ENCODE results near the gene ADD1.
"Not testable (repeated sequence)": the region's sequence is repeated elsewhere in the genome, so short reads cannot be mapped to it uniquely, and the experiment has no call there.

ADD1 gene

DNA sequence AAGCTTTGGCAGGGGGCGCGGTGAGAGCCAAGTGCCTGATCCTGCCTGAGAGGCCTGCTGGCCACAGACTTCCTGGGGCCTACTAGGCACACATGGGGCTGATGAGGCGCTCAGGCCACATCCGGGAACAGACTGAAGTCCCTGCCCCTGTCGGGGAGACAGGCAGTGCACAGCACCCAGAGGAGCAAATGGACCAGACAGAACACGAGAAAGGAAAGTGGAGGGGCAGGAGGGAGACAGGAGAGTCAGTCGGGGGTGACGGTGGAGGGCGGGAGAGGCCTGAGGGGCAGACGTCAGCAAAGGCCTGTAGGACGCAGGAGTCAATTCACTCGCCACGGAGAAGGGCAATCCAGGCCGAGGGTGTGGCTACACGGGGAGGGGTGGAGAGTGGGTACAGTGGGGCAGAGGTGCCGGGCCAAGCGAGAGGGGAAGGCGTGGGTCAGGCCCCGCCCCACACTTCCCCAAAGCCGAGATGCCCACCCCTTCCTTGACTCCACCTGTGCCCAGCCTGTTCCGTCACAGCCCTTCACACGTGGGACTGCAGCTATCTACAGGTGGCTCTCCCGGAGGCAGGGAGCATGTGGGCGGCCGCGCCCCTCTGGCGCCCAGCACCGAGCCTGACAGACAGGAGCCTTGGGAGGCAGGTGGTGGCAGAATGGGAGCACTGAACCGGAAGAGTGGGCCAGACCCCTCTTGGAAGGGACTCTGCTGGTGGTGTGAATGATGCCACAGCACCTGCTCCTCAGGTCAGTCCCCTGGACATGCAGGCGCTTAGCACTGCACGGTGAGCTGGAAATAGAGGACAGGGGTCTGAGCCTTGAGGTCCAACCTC is 99.1 kb downstream of the ADD1 start:
- DNase-seq (ENCODE audit: extremely low read depth in 1 of 2, low read depth in 1 of 2) = no peak

DNA sequence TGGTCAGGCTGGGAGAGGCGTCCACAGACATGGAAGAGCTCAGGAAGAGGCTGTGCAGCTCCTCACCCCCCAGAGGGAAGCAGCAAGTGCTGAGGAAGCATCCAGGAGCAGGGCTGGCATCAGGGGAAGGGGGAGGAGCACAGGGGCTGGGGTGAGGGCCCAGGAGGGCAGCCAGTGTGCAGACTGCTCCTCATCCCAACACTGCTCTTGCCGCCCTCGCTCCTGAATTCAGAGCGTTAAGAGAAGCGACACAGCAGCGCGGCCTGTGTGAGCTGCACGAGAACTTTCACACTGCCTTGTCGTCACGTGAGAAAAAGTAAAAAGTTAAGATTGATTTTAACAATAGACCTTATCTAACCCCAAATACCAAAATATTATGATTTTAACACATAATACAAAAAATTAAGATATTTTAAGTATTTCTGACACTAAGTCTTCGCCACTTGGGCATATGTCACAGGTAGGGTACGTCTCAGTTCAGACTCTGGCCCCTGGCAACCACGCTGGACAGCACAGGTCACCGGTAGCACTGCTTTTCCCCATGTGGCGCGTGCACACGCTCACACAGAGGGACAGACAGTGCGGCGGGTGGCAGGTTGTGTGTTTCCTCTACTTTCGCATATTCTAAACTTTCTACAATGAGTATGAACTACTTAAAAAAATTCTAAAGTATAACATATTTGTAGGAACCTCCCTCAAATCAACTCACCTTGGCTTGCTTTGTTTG is 99.9 kb downstream of the ADD1 start:
- no peak for DNase-seq (ENCODE audit: extremely low read depth in 1 of 2, low read depth in 1 of 2)

DNA sequence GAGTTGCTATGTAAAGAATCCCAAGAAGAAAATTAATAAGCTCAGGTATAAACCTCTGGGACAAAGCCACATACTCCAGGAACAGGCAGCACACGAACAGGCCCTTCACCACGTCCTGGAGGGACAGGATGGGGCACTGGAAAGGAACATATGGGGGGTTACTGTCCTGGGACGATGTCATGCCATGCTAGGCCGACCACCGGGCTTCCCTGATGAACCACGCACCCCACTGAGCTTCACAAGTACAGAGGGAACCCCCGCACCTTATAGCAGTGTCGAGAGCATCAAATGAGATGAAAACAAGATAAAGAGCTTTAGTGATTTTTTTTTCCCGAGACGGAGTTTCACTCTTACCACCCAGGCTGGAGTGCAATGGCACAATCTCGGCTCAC is 100.4 kb downstream of the ADD1 start:
- no peak for DNase-seq (ENCODE audit: extremely low read depth in 1 of 2, low read depth in 1 of 2)

DNA sequence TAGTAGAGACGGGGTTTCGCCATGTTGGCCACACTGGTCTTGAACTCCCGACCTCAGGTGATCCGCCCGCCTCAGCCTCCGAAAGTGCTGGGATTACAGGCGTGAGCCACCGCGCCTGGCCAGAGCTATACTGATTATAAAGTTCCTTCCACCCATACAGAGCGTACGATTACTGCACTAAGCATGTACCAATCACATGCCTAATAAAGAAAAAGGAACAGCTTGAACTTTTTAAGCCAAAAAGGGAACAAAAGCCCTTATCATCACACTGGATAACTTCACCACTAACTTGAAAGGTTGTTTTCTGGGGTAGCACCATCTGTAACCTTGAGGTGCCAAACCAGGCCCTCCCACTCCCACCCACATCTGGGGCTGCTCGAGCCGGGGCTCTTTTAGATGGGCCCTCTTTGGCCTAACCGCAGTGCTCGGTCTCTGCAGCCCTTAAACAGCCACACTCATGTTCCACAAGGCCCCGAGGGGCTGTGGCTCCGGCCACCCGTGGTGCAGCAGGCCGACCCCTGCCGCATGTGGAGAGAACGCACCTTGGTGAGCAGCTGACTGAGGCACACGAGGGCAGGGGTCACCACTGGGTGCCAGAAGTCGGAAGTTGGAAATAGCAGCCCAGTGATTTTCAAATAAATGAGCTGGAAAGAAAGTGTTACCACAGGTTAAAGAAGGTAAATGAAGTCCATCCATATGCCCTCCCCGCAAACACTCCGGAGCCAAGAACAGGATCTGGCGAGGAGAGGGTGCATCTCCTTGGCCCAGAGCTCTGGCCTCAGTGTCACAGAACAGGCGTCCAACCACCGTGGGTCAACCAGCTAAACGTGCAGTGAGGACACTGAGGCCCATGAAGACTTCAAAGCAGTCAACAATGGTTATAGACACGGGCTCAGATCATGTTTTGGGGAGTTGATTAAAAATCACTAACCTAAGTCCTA is 101.2 kb downstream of the ADD1 start:
- no peak for DNase-seq (ENCODE audit: extremely low read depth in 1 of 2, low read depth in 1 of 2)

DNA sequence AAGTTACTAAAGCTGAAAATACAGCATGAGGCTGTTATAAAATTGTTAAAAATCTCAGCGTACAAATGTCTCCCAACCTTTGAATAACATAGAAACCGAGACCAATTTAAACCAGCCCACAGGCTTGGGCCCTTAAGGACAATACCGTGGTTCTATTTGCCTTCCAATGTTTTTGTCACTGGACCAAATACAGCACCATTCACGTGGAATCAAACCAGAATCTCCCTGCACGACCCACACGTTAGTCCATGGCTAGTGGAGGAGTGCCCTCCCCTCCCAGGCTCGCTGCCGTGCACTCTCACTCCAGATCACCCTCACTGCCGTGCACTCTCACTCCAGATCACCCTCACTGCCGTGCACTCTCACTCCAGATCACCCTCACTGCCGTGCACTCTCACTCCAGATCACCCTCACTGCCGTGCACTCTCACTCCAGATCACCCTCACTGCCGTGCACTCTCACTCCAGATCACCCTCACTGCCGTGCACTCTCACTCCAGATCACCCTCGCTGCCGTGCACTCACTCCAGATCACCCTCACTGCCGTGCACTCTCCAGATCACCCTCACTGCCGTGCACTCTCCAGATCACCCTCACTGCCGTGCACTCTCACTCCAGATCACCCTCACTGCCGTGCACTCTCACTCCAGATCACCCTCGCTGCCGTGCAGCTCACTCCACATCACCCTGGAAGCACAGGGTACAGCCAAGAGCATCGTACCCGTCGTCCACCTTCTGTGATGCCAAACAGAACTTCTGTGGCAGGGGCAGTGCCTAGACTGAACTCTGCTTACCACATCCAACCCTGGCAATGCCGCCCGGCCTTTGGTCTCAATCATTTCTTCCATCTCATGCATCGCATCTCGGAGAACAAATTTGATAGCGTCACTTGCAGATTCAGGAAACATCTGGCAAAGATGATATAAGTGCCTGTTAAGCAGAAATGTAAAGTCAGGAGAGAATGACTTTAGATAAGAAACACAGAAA is 102.3 kb downstream of the ADD1 start:
- DNase-seq (ENCODE audit: extremely low read depth in 1 of 2, low read depth in 1 of 2) = not testable (repeated sequence)

DNA sequence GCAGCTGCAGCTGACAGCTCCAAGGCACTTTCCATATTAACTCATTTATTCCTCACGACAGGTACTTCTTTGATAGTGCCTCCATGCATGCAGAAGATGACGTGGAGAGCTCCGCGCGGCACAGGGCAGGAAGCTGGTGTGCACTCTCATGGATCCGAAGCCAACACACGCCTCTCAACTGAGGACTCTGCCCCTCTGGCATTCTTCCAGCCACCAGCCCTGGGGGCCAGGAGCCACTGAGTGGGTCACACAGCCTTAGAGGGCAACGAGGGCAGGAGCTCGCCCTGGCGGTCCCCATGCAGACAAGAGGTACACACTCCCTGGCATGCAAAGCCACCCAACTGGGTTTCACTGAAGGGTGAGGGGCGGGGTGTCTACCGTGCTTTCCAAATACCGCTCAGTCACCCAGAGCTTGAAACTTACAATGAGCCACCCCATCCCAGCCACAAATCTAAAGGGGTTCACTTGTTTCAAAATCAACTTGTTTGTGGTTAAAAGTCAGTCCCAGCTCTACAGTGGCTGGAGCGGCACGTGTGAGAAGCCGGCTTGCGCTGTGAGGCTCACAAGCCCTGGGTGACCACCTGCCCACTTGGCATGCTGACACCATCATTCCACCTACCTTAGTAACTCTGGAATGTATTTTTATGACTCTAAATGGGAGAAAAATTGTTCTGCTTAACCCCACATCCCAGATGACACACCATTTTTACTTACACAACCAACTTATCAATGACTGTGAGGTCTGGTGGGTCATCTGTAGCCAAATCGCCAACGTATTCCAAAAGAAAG is 103.4 kb downstream of the ADD1 start:
- DNase-seq (ENCODE audit: extremely low read depth in 1 of 2, low read depth in 1 of 2) = no peak

DNA sequence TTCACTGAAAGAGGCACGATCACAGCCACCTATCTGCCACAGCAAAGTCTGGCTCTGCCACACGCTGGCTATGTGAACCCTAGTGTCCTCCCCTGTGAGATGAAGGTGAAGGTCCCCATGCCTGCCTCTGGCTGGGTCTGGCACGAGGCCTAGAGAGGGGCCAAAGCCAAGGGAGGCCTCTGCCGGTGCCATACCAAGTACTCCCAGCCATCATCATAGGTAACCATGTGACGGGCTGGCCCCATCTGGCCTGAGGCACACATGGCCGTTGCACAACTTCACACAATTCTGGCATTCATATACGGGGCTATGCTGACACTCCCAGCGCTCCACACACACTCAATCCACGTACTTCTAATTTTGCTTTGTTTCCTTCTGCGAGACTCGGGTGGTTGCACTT is 104.3 kb downstream of the ADD1 start:
- DNase-seq (ENCODE audit: extremely low read depth in 1 of 2, low read depth in 1 of 2) = no peak

DNA sequence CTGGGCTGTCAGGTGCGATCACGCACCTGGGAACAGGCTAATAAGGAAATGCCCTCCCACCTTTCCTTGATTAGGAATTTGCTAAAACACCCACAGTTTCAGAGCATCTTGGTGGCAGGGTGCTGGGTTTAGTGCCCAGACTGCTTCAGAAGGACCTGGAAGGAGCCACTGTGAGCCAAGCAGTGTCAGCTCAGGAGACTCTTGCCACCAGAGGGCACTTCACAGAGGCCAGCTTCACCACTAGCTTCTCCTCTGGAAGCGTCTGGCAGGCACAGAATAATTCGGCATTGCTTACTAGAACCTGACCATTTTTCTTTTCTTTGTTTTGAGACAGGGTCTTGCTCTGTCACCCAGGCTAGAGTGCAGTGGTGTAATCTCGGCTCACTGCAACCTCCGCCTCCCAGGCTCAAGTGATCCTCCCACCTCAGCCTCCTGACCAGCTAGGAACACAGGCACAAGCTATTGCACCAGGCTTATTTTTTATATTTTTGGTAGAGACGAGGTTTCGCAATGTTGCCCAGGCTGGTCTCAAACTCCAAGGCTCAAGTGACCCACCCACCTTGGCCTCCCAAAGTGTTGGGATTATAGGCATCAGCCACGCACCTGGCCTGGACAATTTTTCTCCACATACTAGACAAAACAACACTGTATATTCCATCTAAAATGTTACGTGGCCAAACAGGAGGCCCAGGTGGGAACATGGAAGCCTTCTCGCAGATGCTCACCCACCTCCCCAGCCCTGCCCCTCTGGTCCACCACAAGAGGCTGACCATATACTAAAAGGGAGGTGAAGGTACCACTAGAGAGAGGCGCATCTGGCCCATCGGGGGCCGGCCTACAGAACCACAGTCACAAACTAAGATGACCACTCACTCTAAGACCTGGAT is 105.5 kb downstream of the ADD1 start:
- DNase-seq (ENCODE audit: extremely low read depth in 1 of 2, low read depth in 1 of 2) = no peak

DNA sequence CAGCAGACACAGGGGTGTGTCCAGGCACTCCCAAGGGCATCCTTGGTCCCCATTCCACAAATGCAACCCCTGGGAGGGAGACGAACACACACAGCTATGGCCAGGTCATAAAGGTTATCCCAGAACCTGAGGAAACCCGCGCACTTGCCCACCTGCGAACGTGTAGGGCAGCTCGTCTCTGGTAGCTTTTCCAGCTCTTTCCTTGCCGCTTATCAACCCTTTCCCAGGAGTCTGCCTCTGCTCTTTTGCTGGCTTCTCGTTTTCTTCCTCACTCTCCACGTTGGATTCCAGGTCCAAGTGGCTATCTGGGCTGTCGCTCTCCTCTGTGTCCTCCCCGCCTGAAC is 106.1 kb downstream of the ADD1 start:
- DNase-seq (ENCODE audit: extremely low read depth in 1 of 2, low read depth in 1 of 2) = no peak

DNA sequence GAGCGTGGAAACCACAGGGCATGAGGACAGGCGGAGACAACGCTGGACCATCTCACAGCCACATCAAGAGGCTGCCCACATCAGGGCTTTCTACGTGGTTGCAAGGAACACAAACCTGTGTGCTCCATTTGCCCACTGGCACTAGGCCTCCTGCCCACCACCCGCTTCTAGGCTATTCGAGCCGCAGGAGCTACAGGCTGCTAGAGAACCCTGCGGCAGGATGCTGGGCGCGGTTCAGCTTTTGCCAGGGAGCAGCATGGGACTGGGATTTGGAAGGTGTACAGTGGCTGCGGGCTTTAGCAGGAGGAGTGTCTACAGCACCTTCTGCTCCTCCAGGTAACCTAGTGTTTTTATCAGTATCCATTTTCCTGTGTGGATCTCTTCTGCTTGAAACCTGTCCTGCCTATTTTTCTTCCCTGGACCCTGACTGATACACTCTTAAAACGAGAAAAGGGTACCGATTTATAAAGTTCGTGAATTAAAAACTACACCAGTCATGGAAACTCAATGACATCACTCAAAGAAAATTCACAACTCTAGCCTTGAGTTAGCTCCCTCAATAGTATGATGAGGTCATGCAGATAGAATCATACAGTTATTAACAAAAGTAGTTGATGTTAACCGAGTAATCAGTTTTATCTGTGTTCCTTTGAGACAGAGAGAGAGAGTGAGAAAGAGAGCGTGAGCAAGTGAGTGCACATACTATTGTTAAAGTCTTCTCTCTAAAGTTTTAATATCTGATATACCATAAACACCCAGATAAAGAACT is 106.8 kb downstream of the ADD1 start:
- DNase-seq (ENCODE audit: extremely low read depth in 1 of 2, low read depth in 1 of 2) = no peak

DNA sequence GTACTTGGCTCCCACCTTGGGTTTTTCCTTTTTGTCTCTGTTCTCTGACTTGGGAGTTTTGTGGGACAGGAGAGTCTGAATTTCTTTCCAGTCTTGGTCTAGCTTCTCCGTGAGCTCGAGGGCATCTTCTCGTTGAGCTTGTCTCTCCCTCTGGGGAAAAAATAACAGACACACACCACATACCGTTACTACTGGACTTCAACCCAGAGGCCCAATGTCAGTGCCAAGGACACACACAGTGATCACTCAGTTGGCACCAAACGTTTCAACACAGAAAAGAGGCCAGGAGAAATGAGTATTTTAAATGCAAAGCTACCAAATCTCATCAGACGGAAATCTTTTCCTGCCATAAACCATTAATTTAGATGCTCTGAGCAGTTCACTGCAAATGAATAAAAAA is 109.9 kb downstream of the ADD1 start:
- DNase-seq (ENCODE audit: extremely low read depth in 1 of 2, low read depth in 1 of 2) = no peak

DNA sequence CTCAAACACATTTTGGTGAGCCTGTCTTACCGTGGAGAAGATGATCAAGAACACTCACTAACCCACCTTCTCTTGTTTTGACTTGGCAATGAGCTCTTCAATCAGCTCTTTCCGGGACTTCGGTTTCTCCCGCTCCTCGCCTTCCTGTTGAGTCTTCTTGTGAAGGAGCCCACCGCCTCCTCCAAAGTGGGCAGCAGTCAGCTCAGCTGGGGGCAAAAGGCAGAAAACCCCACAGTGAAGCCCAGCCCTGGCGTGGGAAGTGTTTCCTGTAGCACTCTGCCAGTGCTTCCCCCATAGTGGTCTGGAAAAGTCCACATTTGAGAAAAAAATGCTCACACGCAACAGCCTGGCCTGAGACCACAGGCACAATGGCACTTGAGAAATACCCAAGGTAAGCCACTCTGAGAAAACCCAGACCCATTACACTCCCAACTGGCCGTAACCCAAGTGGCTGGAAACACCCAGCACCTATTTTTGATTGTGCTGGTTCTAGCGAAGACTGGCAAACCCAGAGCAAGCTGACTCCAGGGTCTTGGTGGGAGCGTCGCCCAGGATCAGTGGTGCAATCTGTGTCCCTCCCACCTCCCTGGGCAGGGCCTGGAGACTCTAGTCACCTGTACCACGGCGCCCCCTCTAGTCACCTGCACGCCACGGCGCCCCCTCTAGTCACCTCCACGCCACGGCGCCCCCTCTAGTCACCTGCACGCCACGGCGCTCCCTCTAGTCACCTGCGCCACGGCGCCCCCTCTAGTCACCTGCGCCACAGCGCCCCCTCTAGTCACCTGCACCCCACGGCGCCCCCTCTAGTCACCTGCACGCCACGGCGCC is 110.9 kb downstream of the ADD1 start:
- peak in 1 of 2 donors; percentile 91 for DNase-seq (ENCODE audit: extremely low read depth in 1 of 2, low read depth in 1 of 2)

DNA sequence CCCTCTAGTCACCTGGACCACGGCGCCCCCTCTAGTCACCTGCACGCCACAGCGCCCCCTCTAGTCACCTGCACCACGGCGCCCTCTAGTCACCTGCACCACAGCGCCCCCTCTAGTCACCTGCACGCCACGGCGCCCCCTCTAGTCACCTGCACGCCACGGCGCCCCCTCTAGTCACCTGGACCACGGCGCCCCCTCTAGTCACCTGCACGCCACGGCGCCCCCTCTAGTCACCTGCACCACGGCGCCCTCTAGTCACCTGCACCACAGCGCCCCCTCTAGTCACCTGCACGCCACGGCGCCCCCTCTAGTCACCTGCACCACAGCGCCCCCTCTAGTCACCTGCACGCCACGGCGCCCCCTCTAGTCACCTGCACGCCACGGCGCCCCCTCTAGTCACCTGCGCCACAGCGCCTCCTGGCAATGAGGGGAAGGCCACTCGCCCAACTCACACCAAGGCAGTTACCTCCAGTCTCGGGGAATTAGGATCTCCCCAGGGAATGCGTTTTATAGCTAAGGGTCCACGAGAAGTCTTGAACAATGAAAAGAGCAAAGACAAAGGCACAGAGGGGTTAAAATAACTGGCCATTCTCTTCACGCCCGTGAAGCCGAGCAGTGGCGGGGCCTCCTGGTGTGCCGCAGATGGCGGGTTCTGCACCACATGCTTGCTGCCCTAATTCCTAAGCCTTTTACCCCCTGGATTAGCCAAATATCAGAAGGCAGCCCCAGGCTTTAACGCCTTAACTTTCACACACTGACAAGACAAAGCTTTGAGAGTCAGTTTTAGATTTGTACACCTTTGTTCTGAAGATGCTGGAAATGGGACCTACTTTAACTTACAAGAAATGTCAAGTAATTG is 111.8 kb downstream of the ADD1 start:
- DNase-seq (ENCODE audit: extremely low read depth in 1 of 2, low read depth in 1 of 2) = not testable (repeated sequence)

DNA sequence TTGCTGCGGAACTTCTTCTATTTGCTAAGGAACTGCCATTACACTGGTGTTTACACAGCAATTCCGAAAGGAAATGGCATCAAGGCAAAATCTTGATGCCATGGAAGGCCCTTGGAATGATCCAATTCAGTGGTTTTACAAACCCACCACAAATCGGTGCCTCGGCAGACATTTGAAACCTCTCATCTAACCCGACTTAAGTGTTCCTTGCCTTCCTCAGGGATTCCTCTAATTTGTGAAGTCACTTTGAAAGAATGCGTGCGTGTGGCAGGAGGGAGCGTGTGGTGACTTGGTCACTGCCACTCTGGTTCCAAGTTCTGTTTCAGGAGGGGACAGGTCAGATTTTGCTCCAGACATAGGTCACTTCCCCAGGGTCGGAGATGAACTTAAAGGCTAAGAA is 114.8 kb downstream of the ADD1 start:
- DNase-seq (ENCODE audit: extremely low read depth in 1 of 2, low read depth in 1 of 2) = no peak

DNA sequence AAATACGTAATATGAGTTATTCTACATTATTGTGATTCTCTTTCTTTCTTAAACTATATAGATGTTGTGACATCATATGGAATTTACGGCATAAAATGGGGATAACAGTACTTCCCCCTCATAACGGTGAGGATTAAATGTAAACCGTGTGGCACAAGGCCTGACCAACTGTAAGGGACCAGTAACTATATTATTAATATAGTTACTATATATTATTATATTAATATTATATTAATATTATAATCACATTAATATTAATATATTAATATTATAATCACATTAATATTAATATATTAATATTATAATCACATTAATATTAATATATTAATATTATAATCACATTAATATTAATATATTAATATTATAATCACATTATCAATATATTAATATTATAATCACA is 116.8 kb downstream of the ADD1 start:
- DNase-seq (ENCODE audit: extremely low read depth in 1 of 2, low read depth in 1 of 2) = not testable (repeated sequence)

DNA sequence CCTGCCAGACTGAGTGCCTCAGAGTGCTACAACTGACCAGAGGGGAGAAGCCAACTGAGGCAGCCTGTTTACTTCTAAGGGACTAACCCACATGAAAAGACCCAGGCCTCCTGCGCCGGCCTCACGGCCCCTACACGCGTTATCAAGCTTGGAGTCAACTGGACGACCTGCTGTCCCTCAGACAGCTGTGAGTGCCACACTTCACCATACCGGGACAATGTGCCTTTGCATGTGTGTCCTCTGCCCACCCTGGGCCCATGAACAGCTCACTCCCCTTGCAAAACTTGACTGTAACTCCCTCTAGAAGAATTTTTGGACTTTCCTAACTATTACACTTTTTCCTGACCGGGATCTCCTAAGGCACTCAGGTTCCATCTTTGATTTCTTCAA is 117.8 kb downstream of the ADD1 start:
- no peak for DNase-seq (ENCODE audit: extremely low read depth in 1 of 2, low read depth in 1 of 2)

Measured in stimulated activated CD8-positive, alpha-beta memory T cell treated with anti-CD3 and anti-CD28 coated beads, Interleukin-7, amount 100 ng/mL, for 48 hours (primary cell).